GM10248 (cell line): ENCODE results near the gene ASB15.

Experiments
- CTCF ChIA-PET: fragments of 300-600 bp; sonication (Branson Sonifier 250); formaldehyde crosslinking; extraction: SDS; loops from one replicate; lab custom pipeline; 2021; ENCODE audit warnings: antibody characterized with exemption; lab: Yijun Ruan, JAX
- POLR2A ChIA-PET: fragments of 350-650 bp; sonication (Branson Sonifier 250); formaldehyde crosslinking; extraction: SDS; loops from one replicate; lab custom pipeline; 2020; ENCODE audit warnings: antibody characterized with exemption; lab: Yijun Ruan, JAX
- DNase-seq: peaks from one replicate; pipeline ENCODE4 v3.0.0; 2012; ENCODE audit errors: extremely low spot score
- CTCF ChIP-seq: IDR thresholded peaks from 2 replicates; pipeline ENCODE4 v1.5.1; 2012; ENCODE audit warnings: mild to moderate bottlenecking, low read depth; ENCODE audit errors: extremely low read depth, missing control alignments, control extremely low read depth

Gene ASB15

GRCh38 chr7:123637203-123637602 lies 35.6 kb downstream of the ASB15 start:
- DNase-seq, result no peak
- POLR2A ChIA-PET, result no interaction called here
- CTCF ChIA-PET, result interaction anchor here (1.1 to 2.7 kb wide), 6 partner anchors 9 to 235 kb away, joined by 3 to 25 read pairs (median 6); partner anchors contain the start of gene ASB15
- no peak for TF ChIP-seq CTCF

- CTCF ChIA-PET, result interaction anchor here (1.1 to 2.7 kb wide), 4 partner anchors 8 to 234 kb away, joined by 3 to 25 read pairs (median 10); partner anchors contain the start of gene ASB15
- POLR2A ChIA-PET, result no interaction called here
- no peak for TF ChIP-seq CTCF
- no peak for DNase-seq
These were observed 36.3 kb downstream of the ASB15 start for GRCh38 chr7:123637878-123638277.

- no peak for DNase-seq
- ChIA-PET POLR2A (no interaction called here), CTCF (no interaction called here)
- TF ChIP-seq CTCF, result no peak
These were observed 38.0 kb downstream of the ASB15 start for GRCh38 chr7:123639631-123640030.

GRCh38 chr7:123640583-123640982 lies 39.0 kb downstream of the ASB15 start:
- ChIA-PET CTCF (no interaction called here), POLR2A (no interaction called here)
- no peak for TF ChIP-seq CTCF
- DNase-seq, result no peak

- ChIA-PET POLR2A (no interaction called here), CTCF (no interaction called here)
- TF ChIP-seq CTCF, result no peak
- DNase-seq, result no peak
These were observed 40.3 kb downstream of the ASB15 start for GRCh38 chr7:123641901-123642300.

GRCh38 chr7:123643495-123644441 lies 42.1 kb downstream of the ASB15 start:
- POLR2A ChIA-PET, result no interaction called here
- CTCF ChIA-PET, result interaction anchor here (0.9 to 3.3 kb wide), 7 partner anchors 9 to 228 kb away, joined by 3 to 15 read pairs (median 5); partner anchors contain the start of gene LMOD2
- DNase-seq, result no peak
- no peak for TF ChIP-seq CTCF
